GM19328 (cell line): ENCODE results near the gene ZNF709.
"Not testable (repeated sequence)": the region's sequence is repeated elsewhere in the genome, so short reads cannot be mapped to it uniquely, and the experiment has no call there.

Source experiments
- ATAC-seq: cut with Tn5 transposase; IDR thresholded peaks from one replicate; pipeline ENCODE4 v1.9.1; 2021; ENCODE audit warnings: mild to moderate bottlenecking, moderate library complexity; ENCODE audit not compliant: unreplicated experiment

The ZNF709 gene

GRCh38 chr19:12464139-12464538 is 20.5 kb downstream of the ZNF709 start:
- ATAC-seq: not testable (repeated sequence)

GRCh38 chr19:12453495-12453894 is 31.1 kb downstream of the ZNF709 start:
- ATAC-seq: no peak

GRCh38 chr19:12450844-12451243 is 33.8 kb downstream of the ZNF709 start:
- ATAC-seq: no peak

GRCh38 chr19:12448808-12449207 is 35.8 kb downstream of the ZNF709 start:
- no peak for ATAC-seq

GRCh38 chr19:12440541-12441316 is 43.9 kb downstream of the ZNF709 start, which contains the start of gene ZNF443:
Gene ZNF443, minus strand, starts transcription at chr19:12441021. Its CDS starts 107 bp downstream, at chr19:12440914.
- ATAC-seq: peak; percentile 95

GRCh38 chr19:12439686-12440540 is 44.7 kb downstream of the ZNF709 start:
- ATAC-seq: not testable (repeated sequence)

GRCh38 chr19:12430726-12431299 is 53.8 kb downstream of the ZNF709 start:
- ATAC-seq: not testable (repeated sequence)

- ATAC-seq: no peak
These were observed 58.7 kb downstream of the ZNF709 start for GRCh38 chr19:12425888-12426274.

GRCh38 chr19:12425236-12425887 is 59.3 kb downstream of the ZNF709 start:
- no peak for ATAC-seq

- ATAC-seq: not testable (repeated sequence)
These were observed 67.3 kb downstream of the ZNF709 start for GRCh38 chr19:12417273-12417672.

GRCh38 chr19:12411893-12412292 is 72.7 kb downstream of the ZNF709 start:
- ATAC-seq: no peak
